ENCODE data around the gene CUL7.

Gene CUL7

DNA sequence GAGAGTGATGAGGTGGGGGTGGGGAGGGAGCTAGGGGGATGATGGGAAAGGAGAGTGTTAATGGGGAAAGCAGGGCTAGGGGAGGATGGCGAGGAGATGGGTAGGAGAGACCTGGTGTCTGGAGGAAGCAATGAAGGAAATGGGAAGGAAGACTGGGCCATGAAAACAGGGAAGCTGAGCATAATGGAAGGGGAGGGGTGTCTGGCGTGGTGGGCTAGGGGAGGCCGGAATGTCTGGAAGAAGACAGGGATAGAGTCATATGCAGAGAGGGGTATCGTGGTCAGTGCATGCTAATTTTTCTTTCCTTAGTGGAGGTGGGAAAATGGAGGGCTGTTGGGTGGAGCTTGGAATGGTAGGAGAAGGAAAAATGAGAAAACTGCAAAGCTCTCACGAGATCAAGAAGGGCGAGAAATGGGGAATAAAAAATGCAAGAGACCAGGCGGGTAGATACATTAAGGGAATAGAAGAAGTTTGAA, 39.2 kb downstream of the CUL7 start:
- peak overlapping the region; percentile 75 for H3K9ac ChIP-seq (ENCODE audit: low read depth, low read length)
- peaks cover 27% of the 10 kb centered on the region; the same call in 1 of the 2 replicates for H4K20me1 ChIP-seq (ENCODE audit: insufficient read depth, low read length)
- H2AFZ ChIP-seq (ENCODE audit: low read depth, low read length): peak overlapping the region; percentile 76

DNA sequence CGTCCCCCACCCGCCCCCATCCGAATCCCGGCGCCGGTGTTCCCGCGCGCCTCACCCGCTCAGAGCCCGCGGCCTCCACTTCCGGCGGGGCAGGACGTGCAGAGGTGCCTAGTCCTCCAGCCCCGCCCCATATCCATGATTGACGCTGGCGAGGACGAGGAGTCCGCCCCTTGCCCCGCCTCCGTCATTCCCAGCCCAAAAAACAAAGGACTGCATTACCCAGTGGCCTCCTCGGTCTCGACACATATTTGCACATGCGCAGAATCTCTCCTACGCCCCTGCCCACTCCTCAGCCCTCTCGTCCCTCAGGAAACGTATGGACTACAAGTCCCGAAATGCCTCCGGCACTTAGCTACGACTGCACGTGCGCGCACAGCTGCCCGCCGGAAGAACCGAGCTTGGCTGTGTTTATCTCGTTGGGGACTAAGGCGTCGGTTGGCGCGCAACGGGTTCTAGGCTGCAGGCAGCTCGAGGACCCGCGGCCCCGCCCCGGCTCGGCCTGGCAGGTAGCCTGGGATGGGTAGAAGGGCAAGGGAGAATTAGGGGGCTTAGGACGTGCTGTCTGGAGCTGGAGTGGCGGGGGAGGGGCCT, 39.7 kb downstream of the CUL7 start, which contains the start of the genes KLHDC3 and MEA1:
TSS of gene KLHDC3 (plus strand) at position 407 of the 591 bp plus-strand sequence. CDS start 2,944 bp downstream, outside the sequence.
TSS of gene MEA1 (minus strand) at position 104 of the 591 bp plus-strand sequence. CDS start 133 bp downstream, outside the sequence.
- Histone ChIP-seq H3K4me3 (ENCODE audit: low read depth in 1 of 2, low read length in 2 of 2) (peak within 1 kb of the TSS; percentile 91 to 94), H2AFZ (ENCODE audit: low read depth, low read length) (peak within 1 kb of the TSS; percentile 95), H3K27me3 (ENCODE audit: insufficient read depth, low read length, poor library complexity) (no peaks in the 10 kb centered on the region), H3K27ac (ENCODE audit: low read length) (peak within 1 kb of the TSS; percentile 88), H3K79me2 (ENCODE audit: insufficient read depth, low read length) (peaks cover 69% of the 10 kb centered on the region), H3K4me2 (ENCODE audit: insufficient read depth, low read length) (peak within 1 kb of the TSS; percentile 99), H3K36me3 (ENCODE audit: insufficient read depth, low read length) (peaks cover 72% of the 10 kb centered on the region), H4K20me1 (ENCODE audit: insufficient read depth, low read length) (peaks cover 27% of the 10 kb centered on the region; the same call in 1 of the 2 replicates), H3K9me3 (ENCODE audit: insufficient read depth, low read length, severe bottlenecking) (no peaks in the 10 kb centered on the region), H3K4me1 (ENCODE audit: insufficient read depth, low read length) (peaks cover 62% of the 10 kb centered on the region), H3K9ac (ENCODE audit: low read depth, low read length) (peak within 1 kb of the TSS; percentile 90)
- DNase-seq (peak; percentile 100), ATAC-seq (ENCODE audit: insufficient read depth, low read depth) (peak; percentile 88)
- TF ChIP-seq CTCF (IDR thresholded peaks at IDR 0.05; ENCODE audit: borderline replicate concordance, extremely low read depth, low read length, poor library complexity, severe bottlenecking) (no peak), EZH2 (IDR thresholded peaks at IDR 0.05; ENCODE audit: borderline replicate concordance, low read depth, low read length, severe bottlenecking) (no peak)

More for the DNA sequence above, 39.2 kb downstream of the CUL7 start:
- Histone ChIP-seq H3K27me3 (ENCODE audit: insufficient read depth, low read length, poor library complexity) (no peaks in the 10 kb centered on the region), H3K9me3 (ENCODE audit: insufficient read depth, low read length, severe bottlenecking) (no peaks in the 10 kb centered on the region), H3K4me1 (ENCODE audit: insufficient read depth, low read length) (peaks cover 64% of the 10 kb centered on the region), H3K27ac (ENCODE audit: low read length) (peak overlapping the region; percentile 88), H3K79me2 (ENCODE audit: insufficient read depth, low read length) (peaks cover 69% of the 10 kb centered on the region), H3K4me3 (ENCODE audit: low read depth in 1 of 2, low read length in 2 of 2) (peak overlapping the region; percentile 74 to 91), H3K36me3 (ENCODE audit: insufficient read depth, low read length) (peaks cover 72% of the 10 kb centered on the region), H3K4me2 (ENCODE audit: insufficient read depth, low read length) (peak overlapping the region; percentile 90)
- ATAC-seq (ENCODE audit: insufficient read depth, low read depth): no peak
- TF ChIP-seq CTCF (IDR thresholded peaks at IDR 0.05; ENCODE audit: borderline replicate concordance, extremely low read depth, low read length, poor library complexity, severe bottlenecking): no peak
- no peak for TF ChIP-seq EZH2 (IDR thresholded peaks at IDR 0.05; ENCODE audit: borderline replicate concordance, low read depth, low read length, severe bottlenecking)
- no peak for DNase-seq

DNA sequence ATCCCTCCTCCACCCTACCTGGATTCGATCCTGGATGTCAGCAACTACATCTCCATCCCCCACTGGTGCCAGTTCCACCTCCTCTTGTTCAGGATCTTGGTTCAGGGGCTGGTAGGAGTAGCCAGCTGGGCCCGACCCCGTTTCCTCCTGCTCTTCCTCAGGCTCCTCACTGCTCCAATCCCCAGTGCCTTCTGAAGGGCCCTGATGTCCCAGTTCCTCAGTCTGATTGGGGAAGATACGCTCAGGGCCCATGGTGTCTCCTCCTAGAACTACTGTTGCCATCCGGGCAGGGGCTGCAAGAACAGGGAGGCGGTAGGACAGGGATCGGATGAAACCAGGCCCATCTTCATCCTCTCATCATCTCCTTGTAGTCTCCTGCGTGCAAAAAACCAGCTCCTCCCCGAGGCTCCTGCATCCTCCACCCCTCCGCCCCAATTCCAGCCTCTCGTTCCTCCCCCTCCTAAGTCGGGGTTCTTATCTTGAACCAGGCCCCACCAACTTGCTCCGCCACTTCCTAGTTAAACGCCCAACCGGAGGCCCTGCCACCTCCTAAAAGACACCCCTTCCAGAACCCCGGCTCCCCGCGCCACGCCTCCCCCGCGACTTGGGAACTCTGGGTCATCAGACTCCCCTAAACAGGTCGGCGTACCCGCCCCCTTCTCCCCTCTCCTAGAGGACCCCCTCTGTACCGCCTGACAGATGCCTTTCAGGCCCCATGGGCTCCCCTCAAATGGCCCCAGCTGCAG, 40.4 kb downstream of the CUL7 start:
- Histone ChIP-seq H3K4me1 (ENCODE audit: insufficient read depth, low read length) (peaks cover 62% of the 10 kb centered on the region), H2AFZ (ENCODE audit: low read depth, low read length) (peak overlapping the region; percentile 95), H3K79me2 (ENCODE audit: insufficient read depth, low read length) (peaks cover 70% of the 10 kb centered on the region), H3K27ac (ENCODE audit: low read length) (peak overlapping the region; percentile 86), H3K36me3 (ENCODE audit: insufficient read depth, low read length) (peaks cover 72% of the 10 kb centered on the region), H3K4me2 (ENCODE audit: insufficient read depth, low read length) (peak overlapping the region; percentile 99), H3K9ac (ENCODE audit: low read depth, low read length) (peak overlapping the region; percentile 90), H3K9me3 (ENCODE audit: insufficient read depth, low read length, severe bottlenecking) (no peaks in the 10 kb centered on the region), H3K4me3 (ENCODE audit: low read depth in 1 of 2, low read length in 2 of 2) (peak overlapping the region; percentile 91 to 94), H3K27me3 (ENCODE audit: insufficient read depth, low read length, poor library complexity) (no peaks in the 10 kb centered on the region), H4K20me1 (ENCODE audit: insufficient read depth, low read length) (peaks cover 27% of the 10 kb centered on the region; the same call in 1 of the 2 replicates)
- ATAC-seq (ENCODE audit: insufficient read depth, low read depth): peak; percentile 0; the same call in 1 of the 3 replicates
- no peak for DNase-seq
- TF ChIP-seq EZH2 (IDR thresholded peaks at IDR 0.05; ENCODE audit: borderline replicate concordance, low read depth, low read length, severe bottlenecking) (no peak), CTCF (IDR thresholded peaks at IDR 0.05; ENCODE audit: borderline replicate concordance, extremely low read depth, low read length, poor library complexity, severe bottlenecking) (no peak)
